ENCODE measurements around the gene DES.

The DES gene

GRCh38 chr2:219434468-219434717 is 16.2 kb downstream of the DES start:
- DNase-seq (ENCODE audit: low read depth): no peak
- no peak overlapping the region for H3K4me3 ChIP-seq (replicated peaks; ENCODE audit: low read depth, low read length)
- TF ChIP-seq CTCF (IDR thresholded peaks at IDR 0.05; ENCODE audit: low read length, missing control alignments): no peak

- DNase-seq (ENCODE audit: low read depth): no peak
- no peak within 1 kb of the TSS for H3K4me3 ChIP-seq (replicated peaks; ENCODE audit: low read depth, low read length)
- TF ChIP-seq CTCF (IDR thresholded peaks at IDR 0.05; ENCODE audit: low read length, missing control alignments): no peak
Measured at GRCh38 chr2:219434718-219435525, 16.7 kb downstream of the DES start, which contains the start of gene SPEG. SPEG (plus strand) TSS chr2:219434843; CDS start chr2:219434978, 135 bp downstream.

DNA sequence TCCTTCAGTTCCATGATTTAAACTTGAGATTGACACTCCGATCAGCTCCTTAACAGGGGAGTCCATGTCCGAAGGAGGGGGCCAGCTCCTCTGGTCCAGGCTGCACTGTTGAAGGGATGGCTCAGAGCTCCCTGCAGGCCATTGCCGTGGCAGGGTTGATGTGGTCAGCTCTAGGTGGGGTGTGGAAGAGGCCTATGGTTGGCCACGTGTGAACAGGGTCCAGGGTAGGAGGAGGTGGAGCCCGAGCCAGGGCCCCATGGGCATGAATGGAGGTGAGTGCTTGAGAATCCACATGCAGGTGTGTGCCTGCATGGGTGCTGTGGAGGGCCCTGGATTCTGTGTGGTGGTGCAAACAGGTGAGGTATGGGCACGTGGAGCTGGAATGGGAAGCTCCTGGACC is 17.5 kb downstream of the DES start:
- no peak for DNase-seq (ENCODE audit: low read depth)
- no peak for TF ChIP-seq CTCF (IDR thresholded peaks at IDR 0.05; ENCODE audit: low read length, missing control alignments)
- no peak overlapping the region for H3K4me3 ChIP-seq (replicated peaks; ENCODE audit: low read depth, low read length)

GRCh38 chr2:219436491-219436890 is 18.3 kb downstream of the DES start:
- no peak for DNase-seq (ENCODE audit: low read depth)
- H3K4me3 ChIP-seq (replicated peaks; ENCODE audit: low read depth, low read length): no peak overlapping the region
- no peak for TF ChIP-seq CTCF (IDR thresholded peaks at IDR 0.05; ENCODE audit: low read length, missing control alignments)

DNA sequence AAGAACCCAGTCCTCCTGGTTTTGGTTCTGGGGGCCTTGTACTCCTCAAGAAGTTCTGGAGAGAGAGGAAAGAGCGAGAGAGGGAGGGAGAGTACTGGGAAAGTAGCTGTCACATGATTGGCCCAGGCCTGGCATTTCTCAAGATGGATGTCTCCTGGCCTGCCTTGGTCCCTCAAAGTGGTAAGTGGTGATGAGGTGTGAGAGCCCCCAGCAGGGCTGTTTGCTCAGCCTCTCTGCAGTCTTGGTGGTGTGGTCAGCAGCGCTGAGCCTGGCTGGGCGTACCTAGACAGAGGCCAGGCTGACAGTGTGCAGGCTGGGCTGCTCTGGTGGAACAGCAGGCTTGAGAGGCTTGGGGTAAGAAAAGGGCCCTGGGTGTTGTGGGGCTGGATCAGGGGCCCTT is 19.0 kb downstream of the DES start:
- no peak for TF ChIP-seq CTCF (IDR thresholded peaks at IDR 0.05; ENCODE audit: low read length, missing control alignments)
- H3K4me3 ChIP-seq (replicated peaks; ENCODE audit: low read depth, low read length): no peak overlapping the region
- DNase-seq (ENCODE audit: low read depth): no peak

DNA sequence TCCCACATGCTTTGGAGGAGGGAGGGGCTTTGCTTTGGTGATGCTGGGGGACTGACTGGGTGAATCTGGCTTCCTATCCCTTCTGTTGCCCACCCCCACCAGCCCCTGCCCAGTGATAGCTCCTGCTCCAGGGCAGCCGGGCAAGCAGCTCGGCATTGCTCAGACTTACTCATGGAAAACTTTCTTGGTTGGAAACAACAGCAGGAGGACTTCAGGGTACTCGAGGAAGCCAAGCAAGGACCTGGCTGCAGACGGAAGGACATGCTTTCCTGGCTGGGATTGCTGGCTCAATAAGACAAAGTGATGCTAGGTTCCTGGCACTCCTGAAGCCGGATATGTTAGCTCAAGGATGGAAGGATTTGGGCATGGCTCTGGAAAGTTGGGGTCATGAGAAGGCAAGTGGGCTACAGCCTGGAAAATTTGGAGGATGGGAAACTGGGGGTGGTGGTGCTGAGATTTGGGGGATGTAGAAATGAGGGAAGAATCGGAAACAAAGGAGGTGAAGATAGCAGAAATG is 19.6 kb downstream of the DES start:
- TF ChIP-seq CTCF (IDR thresholded peaks at IDR 0.05; ENCODE audit: low read length, missing control alignments): no peak
- H3K4me3 ChIP-seq (replicated peaks; ENCODE audit: low read depth, low read length): no peak overlapping the region
- DNase-seq (ENCODE audit: low read depth): no peak

DNA sequence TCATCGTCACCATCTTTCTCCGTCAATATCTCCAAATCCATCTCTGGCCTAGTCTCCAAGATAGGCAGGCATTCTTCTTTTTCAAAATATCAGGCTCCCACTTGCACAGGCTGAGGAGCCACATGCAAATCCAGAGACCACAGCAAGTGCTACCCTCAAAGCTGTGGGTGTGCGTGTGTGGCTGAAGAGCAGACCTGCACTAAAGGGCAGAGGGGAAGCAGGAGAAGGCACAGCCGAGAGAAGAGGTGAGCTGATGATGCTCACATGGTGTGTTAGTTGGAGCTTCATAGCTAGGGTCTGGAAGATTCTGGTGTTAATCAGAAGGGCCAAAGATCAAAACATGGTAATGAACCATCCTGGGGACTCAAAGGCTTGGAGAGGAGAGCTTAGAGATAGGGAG is 20.3 kb downstream of the DES start:
- DNase-seq (ENCODE audit: low read depth): no peak
- no peak for TF ChIP-seq CTCF (IDR thresholded peaks at IDR 0.05; ENCODE audit: low read length, missing control alignments)
- H3K4me3 ChIP-seq (replicated peaks; ENCODE audit: low read depth, low read length): no peak overlapping the region

All from fibroblast of pulmonary artery (primary cell).